GM18505 (cell line): Measurements from ENCODE around the gene SCAF1.
A peak's percentile ranks its signal among the peaks of the same experiment; 100 is the strongest.

Experiments
- ATAC-seq: cut with Tn5 transposase; IDR thresholded peaks from one replicate; pipeline ENCODE4 v1.9.1; 2021; ENCODE audit not compliant: unreplicated experiment
- POLR2A ChIP-seq: IDR thresholded peaks from 4 replicates; pipeline ENCODE4 v1.6.1; 2011; ENCODE audit warnings: borderline replicate concordance; ENCODE audit not compliant: insufficient read depth, insufficient read length; ENCODE audit errors: extremely low read depth

Gene SCAF1

GRCh38 chr19:49658566-49659442 lies 16.8 kb downstream of the SCAF1 start:
- ATAC-seq, result no peak

GRCh38 chr19:49660338-49660961 lies 18.4 kb downstream of the SCAF1 start:
- no peak for TF ChIP-seq POLR2A
- ATAC-seq, result no peak

More at GRCh38 chr19:49658566-49659442, 16.8 kb downstream of the SCAF1 start:
- TF ChIP-seq POLR2A, result peak; percentile 1

- no peak for TF ChIP-seq POLR2A
- ATAC-seq, result no peak
These were observed 20.0 kb downstream of the SCAF1 start for GRCh38 chr19:49662011-49662410.

- ATAC-seq, result no peak
These were observed 21.2 kb downstream of the SCAF1 start for GRCh38 chr19:49663224-49663623.

GRCh38 chr19:49664171-49665035 lies 22.4 kb downstream of the SCAF1 start:
- peak; percentile 51 for ATAC-seq
- peak; percentile 69 for TF ChIP-seq POLR2A

More at GRCh38 chr19:49663224-49663623, 21.2 kb downstream of the SCAF1 start:
- TF ChIP-seq POLR2A, result no peak

- ATAC-seq, result no peak
These were observed 23.0 kb downstream of the SCAF1 start for GRCh38 chr19:49665036-49665350.

GRCh38 chr19:49665351-49666119 lies 23.5 kb downstream of the SCAF1 start, which contains the start of the genes BCL2L12 and IRF3:
BCL2L12 (plus strand) TSS chr19:49665933; CDS start chr19:49666693, 760 bp downstream.
IRF3 (minus strand) TSS chr19:49665857; CDS start chr19:49664838, 1,019 bp downstream.
- peak; percentile 77 for ATAC-seq
- peak; percentile 71 for TF ChIP-seq POLR2A

More at GRCh38 chr19:49665036-49665350, 23.0 kb downstream of the SCAF1 start:
- TF ChIP-seq POLR2A, result no peak

- TF ChIP-seq POLR2A, result no peak
- no peak for ATAC-seq
These were observed 24.1 kb downstream of the SCAF1 start for GRCh38 chr19:49666120-49666444.

GRCh38 chr19:49667473-49667872 lies 25.5 kb downstream of the SCAF1 start:
- no peak for TF ChIP-seq POLR2A
- ATAC-seq, result no peak

- no peak for ATAC-seq
- TF ChIP-seq POLR2A, result no peak
These were observed 27.5 kb downstream of the SCAF1 start for GRCh38 chr19:49669516-49669915.

- ATAC-seq, result no peak
- no peak for TF ChIP-seq POLR2A
These were observed 30.3 kb downstream of the SCAF1 start for GRCh38 chr19:49672131-49672919.
